Measurements from ENCODE around the gene TOX2.

DNA sequence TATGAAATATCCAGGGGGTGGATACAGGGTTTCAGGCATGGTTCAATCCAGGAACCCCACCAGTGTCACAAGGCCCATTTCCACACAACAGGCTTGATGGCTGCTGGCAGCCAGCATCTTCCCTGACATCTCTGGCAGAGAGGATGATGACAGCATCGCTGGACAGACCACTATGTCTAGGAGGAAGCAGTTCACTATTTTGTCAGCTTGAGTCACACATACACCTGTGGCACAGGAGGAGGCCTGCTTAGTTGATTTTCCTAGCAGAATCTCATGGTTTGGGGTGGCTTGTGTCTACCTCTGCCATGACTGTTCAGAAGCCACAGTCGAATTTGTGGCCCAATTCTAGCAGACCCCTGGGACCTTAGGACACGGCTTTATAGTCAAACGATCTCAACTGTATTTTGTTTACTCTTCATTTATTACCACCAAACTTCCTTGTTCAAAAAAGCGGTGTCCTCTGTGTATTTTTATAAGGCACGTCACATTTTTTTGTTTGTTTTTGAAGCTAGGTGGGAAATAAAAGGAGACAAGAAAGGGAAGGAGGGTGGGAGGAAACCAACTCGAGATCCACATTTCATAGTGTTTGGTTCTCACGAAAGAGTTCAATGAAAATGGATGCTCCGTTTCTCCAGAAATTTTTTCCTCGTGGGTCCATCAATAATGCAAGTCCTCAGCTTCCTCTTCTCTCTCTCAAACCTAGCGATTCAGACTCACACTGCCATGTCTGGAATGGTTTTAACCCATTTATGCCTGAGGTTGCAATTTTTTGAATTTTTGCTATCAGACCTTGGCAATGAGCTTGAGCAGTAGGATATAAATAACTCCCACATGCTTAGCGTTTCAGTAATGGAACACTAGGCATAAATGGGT lies 94.4 kb downstream of the TOX2 start:
- TF ChIP-seq GATA2 (IDR thresholded peaks at IDR 0.05; ENCODE audit: low read depth, low read length) (no peak), GATA3 (IDR thresholded peaks at IDR 0.05; ENCODE audit: low read depth, low read length) (no peak)
